GM10266 (cell line): ENCODE measurements around the gene GTF2IRD1.
"Not testable (repeated sequence)": the region's sequence is repeated elsewhere in the genome, so short reads cannot be mapped to it uniquely, and the experiment has no call there.

Source experiments
- DNase-seq: peaks from one replicate; pipeline ENCODE4 v3.0.0; 2012; ENCODE audit errors: extremely low spot score
- TF ChIP-seq, protein P1 (sequence below): IDR thresholded peaks from 2 replicates; pipeline ENCODE4 v1.5.1; 2012; ENCODE audit warnings: mild to moderate bottlenecking, low read depth; ENCODE audit not compliant: control insufficient read depth, insufficient read depth; ENCODE audit errors: missing control alignments

The GTF2IRD1 gene

GRCh38 chr7:74503061-74503460 lies 49.4 kb downstream of the GTF2IRD1 start:
- DNase-seq: no peak
- TF ChIP-seq, protein P1, sequence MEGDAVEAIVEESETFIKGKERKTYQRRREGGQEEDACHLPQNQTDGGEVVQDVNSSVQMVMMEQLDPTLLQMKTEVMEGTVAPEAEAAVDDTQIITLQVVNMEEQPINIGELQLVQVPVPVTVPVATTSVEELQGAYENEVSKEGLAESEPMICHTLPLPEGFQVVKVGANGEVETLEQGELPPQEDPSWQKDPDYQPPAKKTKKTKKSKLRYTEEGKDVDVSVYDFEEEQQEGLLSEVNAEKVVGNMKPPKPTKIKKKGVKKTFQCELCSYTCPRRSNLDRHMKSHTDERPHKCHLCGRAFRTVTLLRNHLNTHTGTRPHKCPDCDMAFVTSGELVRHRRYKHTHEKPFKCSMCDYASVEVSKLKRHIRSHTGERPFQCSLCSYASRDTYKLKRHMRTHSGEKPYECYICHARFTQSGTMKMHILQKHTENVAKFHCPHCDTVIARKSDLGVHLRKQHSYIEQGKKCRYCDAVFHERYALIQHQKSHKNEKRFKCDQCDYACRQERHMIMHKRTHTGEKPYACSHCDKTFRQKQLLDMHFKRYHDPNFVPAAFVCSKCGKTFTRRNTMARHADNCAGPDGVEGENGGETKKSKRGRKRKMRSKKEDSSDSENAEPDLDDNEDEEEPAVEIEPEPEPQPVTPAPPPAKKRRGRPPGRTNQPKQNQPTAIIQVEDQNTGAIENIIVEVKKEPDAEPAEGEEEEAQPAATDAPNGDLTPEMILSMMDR: no peak

DNA sequence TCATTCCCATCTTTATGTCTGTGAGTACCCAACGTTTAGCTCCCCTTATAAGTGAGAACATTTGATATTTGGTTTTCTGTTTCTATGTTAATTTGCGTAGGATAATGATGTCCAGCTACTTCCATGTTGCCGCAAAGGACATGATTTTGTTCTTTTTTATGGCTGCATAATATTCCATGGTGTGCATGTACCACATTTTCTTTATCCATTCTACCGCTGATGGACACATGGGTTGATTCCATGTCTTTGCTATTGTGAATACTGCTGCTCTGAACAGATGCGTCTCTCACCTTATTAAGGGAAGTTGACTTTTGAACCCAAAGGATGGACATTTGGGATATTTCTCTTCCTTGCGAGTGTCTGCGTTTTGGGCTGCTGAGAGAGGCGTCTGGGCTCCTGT lies 50.2 kb downstream of the GTF2IRD1 start:
- TF ChIP-seq, protein P1: no peak
- DNase-seq: no peak

DNA sequence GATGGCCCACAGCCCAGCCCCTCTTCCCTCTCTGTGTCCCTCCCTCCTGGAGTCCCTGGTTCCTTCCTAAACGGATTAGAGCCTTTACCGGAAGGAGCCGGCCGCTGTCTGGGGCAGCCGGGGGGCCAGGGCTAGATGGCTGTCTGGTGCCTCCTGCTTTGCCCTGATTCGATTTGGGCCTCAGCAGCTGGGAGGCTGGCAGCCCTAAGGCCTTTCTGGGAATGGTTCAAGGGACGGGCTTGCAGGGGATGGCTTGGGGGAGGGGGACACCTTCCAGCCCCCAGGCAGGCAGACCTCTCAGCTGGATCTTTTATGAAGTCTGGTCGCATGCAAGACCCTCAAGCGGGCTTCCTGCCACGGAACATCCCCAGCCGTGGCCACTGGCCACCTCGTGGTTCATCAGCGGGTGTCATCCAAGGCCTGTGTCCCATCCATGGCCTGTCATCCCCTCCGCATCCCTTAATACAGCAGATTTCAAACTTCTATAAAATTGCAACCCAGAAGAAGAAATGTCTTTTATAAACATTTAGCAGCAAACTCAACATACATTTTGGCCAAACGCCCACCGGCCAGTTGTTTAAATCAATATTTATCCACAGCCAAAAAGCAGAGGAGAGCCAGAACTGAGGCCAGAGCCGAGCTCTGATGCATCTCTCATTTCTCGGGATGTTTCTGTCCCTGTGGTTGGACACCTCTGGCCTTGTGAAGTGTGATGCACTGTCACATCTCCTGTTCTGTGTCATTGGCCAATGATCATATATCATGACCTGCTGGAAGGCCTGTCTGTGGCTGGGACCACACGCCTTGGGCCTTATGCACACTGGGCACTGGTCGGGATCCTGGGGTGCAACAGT lies 52.0 kb downstream of the GTF2IRD1 start:
- no peak for DNase-seq
- TF ChIP-seq, protein P1: no peak

- no peak for DNase-seq
- TF ChIP-seq, protein P1: no peak
These were observed 52.6 kb downstream of the GTF2IRD1 start for GRCh38 chr7:74506325-74506724.

DNA sequence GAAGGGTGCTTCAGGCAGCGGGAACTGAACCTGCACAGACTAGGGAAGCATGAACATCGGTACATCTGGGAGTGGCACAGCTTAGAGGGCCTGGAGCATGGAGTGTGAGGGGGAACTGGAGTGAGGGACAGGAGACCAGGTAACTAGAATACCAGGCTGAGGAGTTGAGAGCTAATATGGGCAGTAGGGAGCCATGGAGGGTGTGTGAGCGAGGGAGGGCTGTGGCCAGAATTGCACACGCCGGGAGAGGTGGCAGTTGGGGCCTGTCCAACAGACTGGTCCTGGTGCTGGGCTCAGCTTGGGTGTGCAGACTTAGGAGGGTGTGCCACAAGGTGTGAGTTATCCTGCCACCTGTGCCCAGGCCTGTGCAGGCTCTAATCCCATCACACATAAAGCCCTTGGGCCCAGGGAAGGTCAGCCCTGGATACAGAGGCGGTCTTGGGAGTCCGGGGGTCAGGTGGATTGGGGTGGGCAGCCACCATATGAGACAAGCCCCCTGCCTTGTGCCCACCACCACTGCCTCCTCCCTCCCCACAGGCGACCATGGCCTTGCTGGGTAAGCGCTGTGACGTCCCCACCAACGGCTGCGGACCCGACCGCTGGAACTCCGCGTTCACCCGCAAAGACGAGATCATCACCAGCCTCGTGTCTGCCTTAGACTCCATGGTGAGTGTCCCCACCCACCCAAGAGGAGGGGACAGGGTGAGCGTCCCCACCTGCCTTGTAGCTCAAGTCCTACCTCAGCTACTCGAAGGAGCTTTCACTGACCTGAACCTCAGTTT lies 54.0 kb downstream of the GTF2IRD1 start:
- no peak for DNase-seq
- TF ChIP-seq, protein P1: no peak

DNA sequence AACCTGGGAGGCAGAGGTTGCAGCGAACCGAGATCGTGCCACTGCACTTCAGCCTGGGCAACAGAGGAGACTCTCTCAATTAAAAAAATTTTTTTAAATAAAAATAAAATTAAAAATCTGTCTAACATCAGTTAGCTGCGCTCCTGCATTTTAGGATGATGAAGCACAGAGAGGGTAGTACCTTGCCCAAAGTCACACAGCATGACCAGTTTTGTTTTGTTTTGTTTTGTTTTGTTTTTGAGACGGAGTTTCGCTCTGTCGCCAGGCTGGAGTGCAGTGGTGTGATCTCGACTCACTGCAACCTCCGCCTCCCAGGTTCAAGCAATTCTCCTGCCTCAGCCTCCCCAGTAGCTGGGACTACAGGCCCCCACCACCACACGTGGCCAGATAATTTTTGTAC lies 55.7 kb downstream of the GTF2IRD1 start:
- DNase-seq: not testable (repeated sequence)

DNA sequence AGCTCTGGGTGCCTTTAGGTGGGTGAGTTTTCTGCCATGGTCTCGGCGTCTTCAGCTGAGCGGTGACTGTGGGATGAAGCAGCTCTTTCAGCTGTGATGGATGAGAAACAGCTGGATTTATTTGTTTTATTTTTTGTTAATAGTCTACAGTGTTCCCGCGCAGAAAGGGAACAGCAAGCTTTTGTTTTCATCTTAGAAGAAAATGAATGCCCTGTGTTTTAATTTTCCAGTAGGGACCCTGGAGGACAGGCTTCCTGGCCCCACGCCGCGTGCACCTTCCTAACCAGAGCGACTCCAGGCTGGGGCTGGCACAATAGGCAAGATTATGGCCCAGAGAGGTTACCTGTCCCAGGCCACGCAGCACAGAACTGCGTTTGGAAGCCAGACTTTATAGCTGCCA lies 57.6 kb downstream of the GTF2IRD1 start:
- TF ChIP-seq, protein P1: no peak
- no peak for DNase-seq
